GM12878 (cell line): Measurements from ENCODE around the gene SEMA7A. TPM values are rescaled to one million over a fixed set of nuclear protein-coding genes. Genes with fewer than 3 reads are reported as not detected.
A peak's percentile ranks its signal among the peaks of the same experiment; 100 is the strongest.

Experiments used
- ASH2L ChIP-seq: fragments of 300-600, 200-600 bp; sonication (generic); IDR thresholded peaks from 2 replicates; pipeline ENCODE4 v1.6.1; 2017; ENCODE audit warnings: low read depth, mild to moderate bottlenecking, borderline replicate concordance
- BHLHE40 ChIP-seq, 2 experiments: fragments of 450-650 bp in 1 of 2; IDR thresholded peaks; 2 replicates each; pipeline ENCODE4 v1.6.1; 2011 to 2017; ENCODE audit warnings: low read depth in 2 of 2, borderline replicate concordance in 1 of 2, improper control_type of control experiment in 1 of 2, low read length in 1 of 2, mild to moderate bottlenecking in 1 of 2
- FOXM1 ChIP-seq: IDR thresholded peaks from 2 replicates; pipeline ENCODE4 v1.6.1; 2012; ENCODE audit warnings: low read depth, mild to moderate bottlenecking, inconsistent platforms, low read length, moderate library complexity
- JUND ChIP-seq: IDR thresholded peaks from 2 replicates; pipeline ENCODE4 v1.6.1; 2012; ENCODE audit warnings: low read depth, mild to moderate bottlenecking, low read length, improper control_type of control experiment, moderate library complexity
- MXI1 ChIP-seq: fragments of 150-350 bp; IDR thresholded peaks from 2 replicates; pipeline ENCODE4 v1.6.1; 2011; ENCODE audit warnings: low read depth, mild to moderate bottlenecking, inconsistent platforms, low read length, improper control_type of control experiment
- RAD21 ChIP-seq: IDR thresholded peaks from 2 replicates; pipeline ENCODE4 v1.6.1; 2011; ENCODE audit warnings: mild to moderate bottlenecking, low read depth, low read length, moderate library complexity; ENCODE audit not compliant: insufficient read depth
- SIN3A ChIP-seq: IDR thresholded peaks from 2 replicates; pipeline ENCODE4 v1.6.1; 2012; ENCODE audit warnings: low read depth, low read length, improper control_type of control experiment
- SMAD5 ChIP-seq: IDR thresholded peaks from 2 replicates; pipeline ENCODE4 v1.6.1; 2016; ENCODE audit warnings: antibody characterized with exemption, low read depth
- SMC3 ChIP-seq: IDR thresholded peaks from 2 replicates; pipeline ENCODE4 v1.6.1; 2011; ENCODE audit warnings: low read length, improper control_type of control experiment, borderline replicate concordance
- SUPT20H ChIP-seq: IDR thresholded peaks from 2 replicates; pipeline ENCODE4 v1.6.1; 2011; ENCODE audit warnings: low read depth, mild to moderate bottlenecking, low read length, moderate library complexity, borderline replicate concordance; ENCODE audit not compliant: control insufficient read depth
- SUZ12 ChIP-seq: fragments of 200-600 bp; sonication (generic); IDR thresholded peaks from one replicate; pipeline ENCODE4 v1.6.1; 2018; ENCODE audit warnings: antibody characterized with exemption, mild to moderate bottlenecking; ENCODE audit not compliant: unreplicated experiment
- ZNF207 ChIP-seq: fragments of 450-650 bp; IDR thresholded peaks from 2 replicates; pipeline ENCODE4 v1.6.1; 2014; ENCODE audit warnings: antibody characterized with exemption, mild to moderate bottlenecking, borderline replicate concordance
- ZZZ3 ChIP-seq: IDR thresholded peaks from 2 replicates; pipeline ENCODE4 v1.6.1; 2011; ENCODE audit warnings: low read depth; ENCODE audit not compliant: control insufficient read depth, insufficient read length
- polyA plus RNA-seq, 11 experiments: library from polyadenylated mRNA; depleted of rRNA in 4 of 11; unstranded in 6 of 11; stranded (reverse) in 5 of 11; fragments of >200 nt; fragmentation: Nextera tagmentation in 4 of 11; fragmentation: Illumina TruSeq in 1 of 11; extraction: Ambion mirVana in 4 of 11; extraction: Trizol in 1 of 11; gene quantifications; 1 replicate in 1 of 11; 2 replicates in 10 of 11; pipeline versions ENCODE4 v1.2.1 to v1.2.3, GENCODE V29; 2011 to 2016; ENCODE audit warnings: inconsistent platforms in 2 of 11, missing spikeins in 2 of 11, low read depth in 1 of 11
- total RNA-seq, 4 experiments: library from RNA; depleted of rRNA in 3 of 4; stranded (reverse); fragments of >200 nt in 3 of 4; fragmentation: Illumina TruSeq in 1 of 4; extraction: Trizol in 1 of 4; gene quantifications; 2 replicates each; pipeline versions ENCODE4 v1.2.1 to v1.2.3, GENCODE V29; 2013 to 2021
- TF ChIP-seq, protein P1 (sequence below): fragments of 450-650 bp; IDR thresholded peaks from 2 replicates; pipeline ENCODE4 v1.6.1; 2016; ENCODE audit warnings: mild to moderate bottlenecking

Gene SEMA7A
- total and polyA plus RNA-seq, 10 of the 15 experiments (the other 5 are each of a cell fraction or from before 2014, with no cell fraction given), result 0.08 to 112 (median 53.5) TPM

DNA sequence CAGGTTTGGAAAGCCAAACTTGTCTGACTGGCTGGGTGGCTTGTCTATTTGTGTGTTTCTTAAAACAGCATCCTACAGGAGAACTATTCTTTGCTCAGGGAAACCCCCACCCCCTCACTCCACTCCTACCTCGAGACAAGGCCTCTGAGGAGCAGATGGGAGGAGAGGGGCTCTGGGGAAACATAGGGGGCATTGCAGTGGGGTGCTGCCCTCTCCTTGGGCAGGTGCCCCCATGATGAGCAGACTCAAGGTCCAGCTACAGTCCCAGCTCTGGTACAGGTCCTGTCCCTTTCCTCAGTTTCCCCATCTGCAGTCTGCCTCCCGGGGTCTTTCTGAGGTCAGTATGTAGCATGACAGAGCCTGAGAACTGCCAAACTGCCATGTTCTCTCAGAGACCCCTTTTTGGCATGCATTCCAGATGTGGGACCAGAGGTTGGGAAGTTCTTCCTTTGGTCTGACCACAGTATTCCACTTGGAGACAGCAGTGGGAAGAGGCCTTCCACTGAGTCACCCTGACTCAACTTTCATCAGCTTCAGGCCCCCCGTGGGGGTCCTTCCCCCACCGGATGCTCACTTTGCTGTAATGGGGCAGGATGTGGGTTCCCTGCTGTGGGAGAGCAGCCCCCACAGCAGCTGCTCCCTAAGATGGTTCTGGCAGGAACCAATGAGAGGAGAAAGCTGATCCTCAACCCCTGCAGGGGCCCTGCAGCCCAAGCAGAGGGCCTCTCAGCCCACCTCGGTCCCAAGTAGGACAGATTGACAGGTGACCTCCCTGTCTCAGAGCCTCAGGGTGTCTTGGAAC is 34.0 kb downstream of the SEMA7A start (continued):
- TF ChIP-seq, protein P1, sequence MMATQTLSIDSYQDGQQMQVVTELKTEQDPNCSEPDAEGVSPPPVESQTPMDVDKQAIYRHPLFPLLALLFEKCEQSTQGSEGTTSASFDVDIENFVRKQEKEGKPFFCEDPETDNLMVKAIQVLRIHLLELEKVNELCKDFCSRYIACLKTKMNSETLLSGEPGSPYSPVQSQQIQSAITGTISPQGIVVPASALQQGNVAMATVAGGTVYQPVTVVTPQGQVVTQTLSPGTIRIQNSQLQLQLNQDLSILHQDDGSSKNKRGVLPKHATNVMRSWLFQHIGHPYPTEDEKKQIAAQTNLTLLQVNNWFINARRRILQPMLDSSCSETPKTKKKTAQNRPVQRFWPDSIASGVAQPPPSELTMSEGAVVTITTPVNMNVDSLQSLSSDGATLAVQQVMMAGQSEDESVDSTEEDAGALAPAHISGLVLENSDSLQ, result peak; percentile 63; the same call in 1 of the 2 replicates
- TF ChIP-seq RAD21 (no peak), JUND (no peak), SMAD5 (0 out of 2 replicates have a peak, but pooled peaks have one; percentile 12), FOXM1 (no peak), BHLHE40 (IDR thresholded peaks at IDR 0.05; ENCODE audit: borderline replicate concordance in 1 of 2, low read depth in 2 of 2, low read length in 1 of 2) (peak; percentile 3 to 42; a peak in 1 of 4 replicates), MXI1 (peak; percentile 20; the same call in 1 of the 2 replicates), SIN3A (no peak), ASH2L (no peak), SUPT20H (no peak), ZZZ3 (no peak), SUZ12 (no peak), SMC3 (no peak), ZNF207 (no peak)
